Measurements from ENCODE around the gene VWA2. TPM values are rescaled to one million over a fixed set of nuclear protein-coding genes. Genes with fewer than 3 reads are reported as not detected.

VWA2 gene
- total and polyA plus RNA-seq, 2 of the 4 experiments (the other 2 are of a cell fraction): not detected

DNA sequence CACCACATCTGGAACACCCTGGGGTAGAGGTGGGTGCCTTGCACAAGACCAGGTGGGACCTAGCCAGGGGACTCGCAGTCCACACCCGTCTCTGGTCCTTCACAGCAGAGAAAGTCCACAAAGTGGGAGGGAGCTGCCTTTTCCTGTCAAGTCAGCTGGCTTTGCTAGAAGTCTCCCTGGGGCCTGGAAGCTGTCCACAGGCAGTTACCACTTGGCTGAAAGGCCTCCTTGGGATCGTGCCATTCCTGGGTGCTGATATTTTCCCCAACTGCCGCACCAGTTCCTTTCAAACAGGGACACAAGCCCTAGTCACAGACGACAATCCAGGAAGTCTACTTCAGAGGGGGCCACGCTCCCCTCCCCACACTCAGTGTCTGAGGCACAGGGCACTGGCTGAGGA, 89.8 kb downstream of the VWA2 start:
- dilution Hi-C loops (cut with HindIII; ENCODE audit: low sequenced_read_pairs, unreplicated experiment): no loop called here
- TF ChIP-seq MAFK (IDR thresholded peaks at IDR 0.05; ENCODE audit: low read depth, low read length) (no peak), FOS (IDR thresholded peaks at IDR 0.05; ENCODE audit: low read depth, low read length) (no peak), MXI1 (IDR thresholded peaks at IDR 0.05; ENCODE audit: borderline replicate concordance, low read depth, low read length) (no peak), RCOR1 (IDR thresholded peaks at IDR 0.05; ENCODE audit: insufficient replicate concordance, low read length) (no peak), RAD21 (IDR thresholded peaks at IDR 0.05; ENCODE audit: low read length) (no peak), SMC3 (IDR thresholded peaks at IDR 0.05; ENCODE audit: low read depth, low read length) (no peak), CEBPB (IDR thresholded peaks at IDR 0.05; ENCODE audit: low read depth, low read length) (no peak), BHLHE40 (IDR thresholded peaks at IDR 0.05; ENCODE audit: low read depth, low read length) (no peak)
- TF ChIP-seq, protein P1, sequence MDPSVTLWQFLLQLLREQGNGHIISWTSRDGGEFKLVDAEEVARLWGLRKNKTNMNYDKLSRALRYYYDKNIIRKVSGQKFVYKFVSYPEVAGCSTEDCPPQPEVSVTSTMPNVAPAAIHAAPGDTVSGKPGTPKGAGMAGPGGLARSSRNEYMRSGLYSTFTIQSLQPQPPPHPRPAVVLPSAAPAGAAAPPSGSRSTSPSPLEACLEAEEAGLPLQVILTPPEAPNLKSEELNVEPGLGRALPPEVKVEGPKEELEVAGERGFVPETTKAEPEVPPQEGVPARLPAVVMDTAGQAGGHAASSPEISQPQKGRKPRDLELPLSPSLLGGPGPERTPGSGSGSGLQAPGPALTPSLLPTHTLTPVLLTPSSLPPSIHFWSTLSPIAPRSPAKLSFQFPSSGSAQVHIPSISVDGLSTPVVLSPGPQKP (IDR thresholded peaks at IDR 0.05; ENCODE audit: borderline replicate concordance, low read depth, low read length): no peak
- TF ChIP-seq, protein P2, sequence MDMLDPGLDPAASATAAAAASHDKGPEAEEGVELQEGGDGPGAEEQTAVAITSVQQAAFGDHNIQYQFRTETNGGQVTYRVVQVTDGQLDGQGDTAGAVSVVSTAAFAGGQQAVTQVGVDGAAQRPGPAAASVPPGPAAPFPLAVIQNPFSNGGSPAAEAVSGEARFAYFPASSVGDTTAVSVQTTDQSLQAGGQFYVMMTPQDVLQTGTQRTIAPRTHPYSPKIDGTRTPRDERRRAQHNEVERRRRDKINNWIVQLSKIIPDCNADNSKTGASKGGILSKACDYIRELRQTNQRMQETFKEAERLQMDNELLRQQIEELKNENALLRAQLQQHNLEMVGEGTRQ (IDR thresholded peaks at IDR 0.05; ENCODE audit: low read depth, low read length): no peak
- TF ChIP-seq, protein P3, sequence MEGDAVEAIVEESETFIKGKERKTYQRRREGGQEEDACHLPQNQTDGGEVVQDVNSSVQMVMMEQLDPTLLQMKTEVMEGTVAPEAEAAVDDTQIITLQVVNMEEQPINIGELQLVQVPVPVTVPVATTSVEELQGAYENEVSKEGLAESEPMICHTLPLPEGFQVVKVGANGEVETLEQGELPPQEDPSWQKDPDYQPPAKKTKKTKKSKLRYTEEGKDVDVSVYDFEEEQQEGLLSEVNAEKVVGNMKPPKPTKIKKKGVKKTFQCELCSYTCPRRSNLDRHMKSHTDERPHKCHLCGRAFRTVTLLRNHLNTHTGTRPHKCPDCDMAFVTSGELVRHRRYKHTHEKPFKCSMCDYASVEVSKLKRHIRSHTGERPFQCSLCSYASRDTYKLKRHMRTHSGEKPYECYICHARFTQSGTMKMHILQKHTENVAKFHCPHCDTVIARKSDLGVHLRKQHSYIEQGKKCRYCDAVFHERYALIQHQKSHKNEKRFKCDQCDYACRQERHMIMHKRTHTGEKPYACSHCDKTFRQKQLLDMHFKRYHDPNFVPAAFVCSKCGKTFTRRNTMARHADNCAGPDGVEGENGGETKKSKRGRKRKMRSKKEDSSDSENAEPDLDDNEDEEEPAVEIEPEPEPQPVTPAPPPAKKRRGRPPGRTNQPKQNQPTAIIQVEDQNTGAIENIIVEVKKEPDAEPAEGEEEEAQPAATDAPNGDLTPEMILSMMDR (conservative IDR thresholded peaks at IDR 0.05; ENCODE audit: low read depth, low read length): no peak
- H3K79me1 ChIP-seq (ENCODE audit: low read depth in 1 of 2, low read length in 2 of 2): no peaks in the 10 kb centered on the region

More for the DNA sequence above, 89.8 kb downstream of the VWA2 start:
- Histone ChIP-seq H4K20me1 (ENCODE audit: insufficient read depth, low read length) (no peaks in the 10 kb centered on the region), H3K14ac (replicated peaks; ENCODE audit: low read depth, low read length) (no peak overlapping the region), H3K9me1 (ENCODE audit: insufficient read depth, low read length) (no peaks in the 10 kb centered on the region), H2BK15ac (ENCODE audit: low read depth, low read length) (no peak overlapping the region), H3K36me3 (ENCODE audit: control insufficient read depth, insufficient read depth, low read length) (no peaks in the 10 kb centered on the region), H3K56ac (ENCODE audit: extremely low read depth, insufficient read depth, low read length) (no peak overlapping the region), H2BK120ac (ENCODE audit: low read depth, low read length) (no peak overlapping the region), H3K9me3 (ENCODE audit: control insufficient read depth, insufficient read depth, low read length) (no peaks in the 10 kb centered on the region), H2AK5ac (ENCODE audit: low read depth, low read length) (no peak overlapping the region), H2AFZ (replicated peaks; ENCODE audit: low read length, poor library complexity) (no peak overlapping the region), H4K8ac (ENCODE audit: low read depth in 2 of 2, low read length in 2 of 2) (no peak overlapping the region), H4K5ac (ENCODE audit: low read depth, low read length) (no peak overlapping the region), H3K23ac (ENCODE audit: low read depth, low read length) (no peak overlapping the region), H3K4me2 (ENCODE audit: low read depth, low read length) (no peak overlapping the region), H3K27ac (ENCODE audit: insufficient read depth, low read length) (no peak overlapping the region), H3K9ac (ENCODE audit: low read depth, low read length) (no peak overlapping the region), H3K4ac (ENCODE audit: low read depth, low read length) (no peak overlapping the region), H2BK5ac (ENCODE audit: low read depth, low read length, poor library complexity, severe bottlenecking) (no peak overlapping the region), H3K4me3 (ENCODE audit: insufficient read depth, low read depth, low read length) (no peak overlapping the region), H2BK20ac (ENCODE audit: low read depth, low read length) (no peak overlapping the region), H4K91ac (ENCODE audit: insufficient read depth, low read depth, low read length) (no peak overlapping the region), H2AK9ac (replicated peaks; ENCODE audit: low read depth, low read length, poor library complexity) (no peak overlapping the region), H3K4me1 (ENCODE audit: control insufficient read depth, insufficient read depth, low read length) (no peaks in the 10 kb centered on the region), H3K27me3 (ENCODE audit: control insufficient read depth, insufficient read depth, low read length) (peaks cover 26% of the 10 kb centered on the region), H3K18ac (ENCODE audit: low read depth, low read length) (no peak overlapping the region)
- WGBS, 2 experiments (ENCODE audit: extremely low coverage in 2 of 2, insufficient read length in 1 of 2): 69% methylated on average over 2 of the region's 6 CpGs; no CpG with 5 or more reads in 1 of the 2 experiments
- no TSS peak for BruUV-seq (replicated peaks)
- DNase-seq: no peak
- intact Hi-C loops (cut with micrococcal nuclease): no loop called here
- ATAC-seq (ENCODE audit: low read depth): no peak
- CTCF ChIA-PET: interaction anchor here (0.9 kb wide), 1 partner anchor 24 kb away, joined by 3 read pairs; no protein-coding TSS in a partner anchor
- POLR2A ChIA-PET (ENCODE audit: unreplicated experiment): no interaction called here
- in situ Hi-C loops (cut with MboI; ENCODE audit: low sequenced_read_pairs): no loop called here
